SK-N-SH treated with all-trans-retinoic acid at 6 μM for 48 hours (cell line): ENCODE results near the gene SUGP2.

Experiments
- ATAC-seq: fragments of 200-7000 bp; cut with Tn5 transposase; 3 replicates; pipeline ENCODE4 v1.9.1; 2020; ENCODE audit warnings: mild to moderate bottlenecking, moderate library complexity
- ARNTL ChIP-seq: fragments of 450-650 bp; formaldehyde crosslinking; IDR thresholded peaks from 2 replicates; pipeline ENCODE4 v1.5.0; 2020; ENCODE audit warnings: low read depth, mild to moderate bottlenecking, moderate library complexity, borderline replicate concordance
- BACH2 ChIP-seq: fragments of 250-450 bp; sonication (Bioruptor Pico); IDR thresholded peaks from 2 replicates; pipeline ENCODE4 v1.9.0; 2021; ENCODE audit warnings: mild to moderate bottlenecking, borderline replicate concordance
- CSDC2 ChIP-seq: fragments of 250-450 bp; sonication (Bioruptor Pico); IDR thresholded peaks from 2 replicates; pipeline ENCODE4 v1.5.0; 2020; ENCODE audit warnings: mild to moderate bottlenecking, moderate library complexity
- ESRRG ChIP-seq: fragments of 250-450 bp; sonication (Bioruptor Pico); IDR thresholded peaks from 2 replicates; pipeline ENCODE4 v1.6.1; 2021; ENCODE audit warnings: mild to moderate bottlenecking
- GLIS3 ChIP-seq: fragments of 250-450 bp; sonication (Bioruptor Pico); IDR thresholded peaks from 2 replicates; pipeline ENCODE4 v1.5.0; 2020; ENCODE audit warnings: mild to moderate bottlenecking, moderate library complexity
- ISL1 ChIP-seq: fragments of 250-450 bp; sonication (Bioruptor Pico); IDR thresholded peaks from 2 replicates; pipeline ENCODE4 v2.1.2; 2022; ENCODE audit warnings: mild to moderate bottlenecking, moderate library complexity
- OSR1 ChIP-seq: fragments of 250-450 bp; sonication (Bioruptor Pico); IDR thresholded peaks from 2 replicates; pipeline ENCODE4 v1.8.0; 2022; ENCODE audit warnings: moderate library complexity, mild to moderate bottlenecking, inconsistent platforms
- PATZ1 ChIP-seq: fragments of 250-450 bp; sonication (Bioruptor Pico); IDR thresholded peaks from 2 replicates; pipeline ENCODE4 v1.8.0; 2020; ENCODE audit warnings: mild to moderate bottlenecking, moderate library complexity, borderline replicate concordance
- POU6F1 ChIP-seq: fragments of 250-450 bp; sonication (Bioruptor Pico); IDR thresholded peaks from 2 replicates; pipeline ENCODE4 v1.8.0; 2021; ENCODE audit warnings: low read depth, mild to moderate bottlenecking, moderate library complexity, borderline replicate concordance
- PPARA ChIP-seq: fragments of 250-450 bp; sonication (Bioruptor Pico); IDR thresholded peaks from 2 replicates; pipeline ENCODE4 v1.5.0; 2020; ENCODE audit warnings: mild to moderate bottlenecking, borderline replicate concordance
- RARB ChIP-seq: fragments of 250-450 bp; sonication (Bioruptor Pico); IDR thresholded peaks from 2 replicates; pipeline ENCODE4 v1.8.0; 2021; ENCODE audit warnings: mild to moderate bottlenecking, moderate library complexity
- TCF4 ChIP-seq: fragments of 250-450 bp; sonication (Bioruptor Pico); IDR thresholded peaks from 2 replicates; pipeline ENCODE4 v1.8.0; 2021; ENCODE audit warnings: mild to moderate bottlenecking, moderate library complexity, borderline replicate concordance
- TOX ChIP-seq: fragments of 250-450 bp; sonication (Bioruptor Pico); IDR thresholded peaks from 2 replicates; pipeline ENCODE4 v1.8.0; 2021; ENCODE audit warnings: mild to moderate bottlenecking, moderate library complexity, borderline replicate concordance
- ZFP3 ChIP-seq: fragments of 250-450 bp; sonication (Bioruptor Pico); IDR thresholded peaks from 2 replicates; pipeline ENCODE4 v1.5.0; 2020; ENCODE audit warnings: mild to moderate bottlenecking, moderate library complexity
- ZNF565 ChIP-seq: fragments of 450-650 bp; formaldehyde crosslinking; conservative IDR thresholded peaks from 2 replicates; pipeline ENCODE4 v1.5.0; 2020; ENCODE audit warnings: low read depth, mild to moderate bottlenecking, moderate library complexity
- ZNF70 ChIP-seq: fragments of 450-650 bp; formaldehyde crosslinking; IDR thresholded peaks from 2 replicates; pipeline ENCODE4 v1.5.0; 2020; ENCODE audit warnings: mild to moderate bottlenecking, moderate library complexity
- ZNF8 ChIP-seq: fragments of 450-650 bp; formaldehyde crosslinking; IDR thresholded peaks from 2 replicates; pipeline ENCODE4 v1.5.0; 2020; ENCODE audit warnings: mild to moderate bottlenecking, moderate library complexity
- TF ChIP-seq, protein P1 (sequence below): fragments of 250-450 bp; sonication (Bioruptor Pico); IDR thresholded peaks from 2 replicates; pipeline ENCODE4 v1.5.0; 2020; ENCODE audit warnings: mild to moderate bottlenecking, moderate library complexity

SUGP2 gene

DNA sequence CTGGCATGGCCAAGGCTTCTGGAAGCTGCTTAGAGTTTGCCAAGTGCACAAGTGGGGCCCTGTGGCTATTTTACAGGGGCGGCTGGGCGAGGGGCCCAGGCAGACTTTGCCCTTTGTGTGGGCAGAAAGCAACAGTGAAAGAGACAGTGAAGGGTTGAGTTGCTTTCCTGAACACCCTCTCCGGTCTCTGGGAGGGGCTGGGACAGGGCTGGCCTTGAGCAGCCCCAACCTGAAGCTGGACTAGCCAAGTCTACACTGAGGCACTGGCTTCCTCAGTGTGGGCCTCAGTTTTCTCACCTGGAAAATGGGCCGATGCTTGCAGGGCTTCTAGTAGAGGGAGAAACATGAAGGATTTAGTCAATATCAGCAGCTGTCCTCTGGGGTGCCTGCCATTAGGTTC is 89.9 kb downstream of the SUGP2 start:
- ATAC-seq, result no peak
- no peak for TF ChIP-seq ZNF70 (CRISPR knock-in tag)
- TF ChIP-seq PATZ1 (CRISPR knock-in tag), result no peak
- no peak for TF ChIP-seq TOX (CRISPR knock-in tag)
- TF ChIP-seq RARB, result no peak
- no peak for TF ChIP-seq ZNF8
- no peak for TF ChIP-seq ZNF565
- no peak for TF ChIP-seq PPARA (CRISPR knock-in tag)
- TF ChIP-seq ZFP3 (CRISPR knock-in tag), result no peak
- TF ChIP-seq, protein P1, sequence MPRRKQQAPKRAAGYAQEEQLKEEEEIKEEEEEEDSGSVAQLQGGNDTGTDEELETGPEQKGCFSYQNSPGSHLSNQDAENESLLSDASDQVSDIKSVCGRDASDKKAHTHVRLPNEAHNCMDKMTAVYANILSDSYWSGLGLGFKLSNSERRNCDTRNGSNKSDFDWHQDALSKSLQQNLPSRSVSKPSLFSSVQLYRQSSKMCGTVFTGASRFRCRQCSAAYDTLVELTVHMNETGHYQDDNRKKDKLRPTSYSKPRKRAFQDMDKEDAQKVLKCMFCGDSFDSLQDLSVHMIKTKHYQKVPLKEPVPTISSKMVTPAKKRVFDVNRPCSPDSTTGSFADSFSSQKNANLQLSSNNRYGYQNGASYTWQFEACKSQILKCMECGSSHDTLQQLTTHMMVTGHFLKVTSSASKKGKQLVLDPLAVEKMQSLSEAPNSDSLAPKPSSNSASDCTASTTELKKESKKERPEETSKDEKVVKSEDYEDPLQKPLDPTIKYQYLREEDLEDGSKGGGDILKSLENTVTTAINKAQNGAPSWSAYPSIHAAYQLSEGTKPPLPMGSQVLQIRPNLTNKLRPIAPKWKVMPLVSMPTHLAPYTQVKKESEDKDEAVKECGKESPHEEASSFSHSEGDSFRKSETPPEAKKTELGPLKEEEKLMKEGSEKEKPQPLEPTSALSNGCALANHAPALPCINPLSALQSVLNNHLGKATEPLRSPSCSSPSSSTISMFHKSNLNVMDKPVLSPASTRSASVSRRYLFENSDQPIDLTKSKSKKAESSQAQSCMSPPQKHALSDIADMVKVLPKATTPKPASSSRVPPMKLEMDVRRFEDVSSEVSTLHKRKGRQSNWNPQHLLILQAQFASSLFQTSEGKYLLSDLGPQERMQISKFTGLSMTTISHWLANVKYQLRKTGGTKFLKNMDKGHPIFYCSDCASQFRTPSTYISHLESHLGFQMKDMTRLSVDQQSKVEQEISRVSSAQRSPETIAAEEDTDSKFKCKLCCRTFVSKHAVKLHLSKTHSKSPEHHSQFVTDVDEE (CRISPR knock-in tag), result no peak
- no peak for TF ChIP-seq ESRRG (CRISPR knock-in tag)
- TF ChIP-seq OSR1 (CRISPR knock-in tag), result no peak
- TF ChIP-seq GLIS3 (CRISPR knock-in tag), result no peak
- TF ChIP-seq BACH2 (CRISPR knock-in tag), result no peak
- TF ChIP-seq CSDC2, result no peak

GRCh38 chr19:18942692-18943091 is 90.6 kb downstream of the SUGP2 start:
- TF ChIP-seq ARNTL (CRISPR knock-in tag) (no peak), PPARA (CRISPR knock-in tag) (no peak), TOX (CRISPR knock-in tag) (no peak), ZNF8 (no peak), POU6F1 (no peak), BACH2 (CRISPR knock-in tag) (no peak), GLIS3 (CRISPR knock-in tag) (no peak)
- TF ChIP-seq, protein P1 (CRISPR knock-in tag), result no peak
- no peak for ATAC-seq

DNA sequence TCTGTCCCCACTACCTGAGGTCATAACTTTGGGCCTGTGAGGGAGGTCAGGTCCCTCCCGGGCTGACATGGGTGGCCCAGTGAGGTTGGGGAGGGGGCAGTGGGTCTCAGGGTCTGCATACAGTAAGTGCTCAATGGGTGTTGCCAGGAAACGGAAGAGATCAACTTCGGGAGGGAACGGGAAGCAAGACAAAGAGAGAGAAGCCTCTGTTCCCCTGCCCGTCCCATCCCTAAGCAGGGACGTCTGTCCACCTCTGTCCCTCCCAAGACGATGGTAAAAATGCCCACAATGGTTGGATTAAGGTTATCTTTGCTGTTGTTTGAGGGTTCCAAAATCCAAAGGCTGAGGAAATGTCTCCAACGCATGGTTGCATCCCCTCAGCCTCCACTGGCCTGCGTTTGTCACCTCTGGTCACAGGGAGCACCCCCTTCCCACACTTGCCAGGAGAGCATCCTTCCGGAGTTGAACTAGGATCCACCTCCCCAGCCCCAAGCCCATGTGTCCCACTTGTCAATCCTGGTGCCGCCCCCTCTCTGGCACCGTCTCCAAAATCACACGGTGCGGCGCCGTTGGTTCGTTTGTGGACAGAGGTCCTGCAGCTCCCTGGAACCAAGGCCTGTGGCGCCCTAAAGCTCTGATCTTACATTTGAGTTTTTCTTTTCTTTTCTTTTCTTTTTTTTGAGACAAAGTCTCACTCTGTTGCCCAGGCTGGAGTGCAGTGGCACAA is 91.5 kb downstream of the SUGP2 start:
- TF ChIP-seq TCF4 (CRISPR knock-in tag), result no peak
- TF ChIP-seq ISL1 (CRISPR knock-in tag), result no peak
- TF ChIP-seq ZNF565, result no peak
- TF ChIP-seq PPARA (CRISPR knock-in tag), result no peak
- no peak for TF ChIP-seq RARB
- TF ChIP-seq, protein P1 (CRISPR knock-in tag), result no peak
- ATAC-seq, result no peak
